ENCODE data around the gene COPG1.
"Not testable (repeated sequence)": the region's sequence is repeated elsewhere in the genome, so short reads cannot be mapped to it uniquely, and the experiment has no call there.

The COPG1 gene

GRCh38 chr3:129240436-129240835 lies 9.0 kb upstream of the COPG1 start:
- DNase-seq, result no peak

- DNase-seq, result no peak
Measured at GRCh38 chr3:129245141-129245540, 4.3 kb upstream of the COPG1 start.

GRCh38 chr3:129245641-129246306 lies 3.6 kb upstream of the COPG1 start:
- DNase-seq, result peak; percentile 83

GRCh38 chr3:129246636-129247035 lies 2.8 kb upstream of the COPG1 start:
- no peak for DNase-seq

- DNase-seq, result no peak
Measured at GRCh38 chr3:129248286-129248979, 973 bp upstream of the COPG1 start.

- DNase-seq, result no peak
Measured at GRCh38 chr3:129252748-129253147, 3.3 kb downstream of the COPG1 start.

- DNase-seq, result no peak
Measured at GRCh38 chr3:129254536-129255230, 5.3 kb downstream of the COPG1 start.

GRCh38 chr3:129256270-129256669 lies 6.9 kb downstream of the COPG1 start:
- no peak for DNase-seq

- DNase-seq, result no peak
Measured at GRCh38 chr3:129257609-129258008, 8.2 kb downstream of the COPG1 start.

GRCh38 chr3:129259612-129260477 lies 10.4 kb downstream of the COPG1 start:
- no peak for DNase-seq

GRCh38 chr3:129260606-129261005 lies 11.2 kb downstream of the COPG1 start:
- DNase-seq, result no peak

- DNase-seq, result no peak
Measured at GRCh38 chr3:129261894-129262293, 12.5 kb downstream of the COPG1 start.

GRCh38 chr3:129263161-129263910 lies 13.9 kb downstream of the COPG1 start:
- DNase-seq, result no peak

GRCh38 chr3:129264994-129265393 lies 15.6 kb downstream of the COPG1 start:
- DNase-seq, result not testable (repeated sequence)

- DNase-seq, result no peak
Measured at GRCh38 chr3:129266651-129267050, 17.2 kb downstream of the COPG1 start.

- DNase-seq, result no peak
Measured at GRCh38 chr3:129268396-129268795, 19.0 kb downstream of the COPG1 start.

GRCh38 chr3:129271674-129272073 lies 22.3 kb downstream of the COPG1 start:
- no peak for DNase-seq

GRCh38 chr3:129276385-129276784 lies 27.0 kb downstream of the COPG1 start:
- no peak for DNase-seq

- DNase-seq, result no peak
Measured at GRCh38 chr3:129277829-129278271, 28.4 kb downstream of the COPG1 start.

GRCh38 chr3:129278439-129278965 lies 29.1 kb downstream of the COPG1 start, which contains the start of gene HMCES:
TSS of gene HMCES (plus strand) at chr3:129278870. CDS start at chr3:129279733, 863 bp downstream.
- DNase-seq, result peak; percentile 74

GRCh38 chr3:129278966-129279906 lies 29.8 kb downstream of the COPG1 start:
- no peak for DNase-seq
